ENCODE results near the gene GPAT2.
"Not testable (repeated sequence)": the region's sequence is repeated elsewhere in the genome, so short reads cannot be mapped to it uniquely, and the experiment has no call there.

Gene GPAT2

GRCh38 chr2:96070351-96070750 lies 35.6 kb upstream of the GPAT2 start:
- not testable (repeated sequence) for H3K36me3 ChIP-seq (ENCODE audit: insufficient read depth, low read length); H3K27me3 ChIP-seq (ENCODE audit: insufficient read depth, low read length); H3K9me3 ChIP-seq (ENCODE audit: low read length)

DNA sequence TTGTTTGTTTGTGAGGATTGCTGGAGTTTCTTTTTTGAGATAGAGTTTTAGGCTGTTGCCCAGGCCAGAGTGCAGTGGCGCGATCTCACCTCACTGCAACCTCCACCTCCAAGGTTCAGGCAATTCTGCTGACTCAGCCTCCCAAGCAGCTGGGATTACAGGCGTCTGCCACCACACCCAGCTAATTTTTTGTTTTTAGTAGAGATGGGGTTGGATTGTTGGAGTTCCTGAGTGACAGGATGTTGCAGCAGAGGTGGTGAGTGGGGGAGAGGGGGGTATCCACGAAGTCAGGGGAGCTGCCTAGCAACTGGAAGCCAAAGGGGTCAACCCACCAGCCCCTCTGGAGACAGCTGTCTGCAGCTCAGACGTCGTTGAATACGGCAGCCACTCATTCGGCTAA lies 35.2 kb upstream of the GPAT2 start:
- not testable (repeated sequence) for H3K4me3 ChIP-seq (ENCODE audit: low read length); H3K36me3 ChIP-seq (ENCODE audit: insufficient read depth, low read length); H3K9me3 ChIP-seq (ENCODE audit: low read length); H2AFZ ChIP-seq (ENCODE audit: low read depth, low read length); H3K4me1 ChIP-seq (ENCODE audit: insufficient read depth, low read length); H3K27me3 ChIP-seq (ENCODE audit: insufficient read depth, low read length)

More at GRCh38 chr2:96070351-96070750, 35.6 kb upstream of the GPAT2 start:
- H3K4me1 ChIP-seq (ENCODE audit: insufficient read depth, low read length); H3K4me3 ChIP-seq (ENCODE audit: low read length); H2AFZ ChIP-seq (ENCODE audit: low read depth, low read length): not testable (repeated sequence)

- not testable (repeated sequence) for H3K36me3 ChIP-seq (ENCODE audit: insufficient read depth, low read length); H3K4me1 ChIP-seq (ENCODE audit: insufficient read depth, low read length); H3K27me3 ChIP-seq (ENCODE audit: insufficient read depth, low read length); H3K9me3 ChIP-seq (ENCODE audit: low read length); H3K4me3 ChIP-seq (ENCODE audit: low read length); H2AFZ ChIP-seq (ENCODE audit: low read depth, low read length)
Observed at GRCh38 chr2:96067902-96068581, 33.3 kb upstream of the GPAT2 start.

DNA sequence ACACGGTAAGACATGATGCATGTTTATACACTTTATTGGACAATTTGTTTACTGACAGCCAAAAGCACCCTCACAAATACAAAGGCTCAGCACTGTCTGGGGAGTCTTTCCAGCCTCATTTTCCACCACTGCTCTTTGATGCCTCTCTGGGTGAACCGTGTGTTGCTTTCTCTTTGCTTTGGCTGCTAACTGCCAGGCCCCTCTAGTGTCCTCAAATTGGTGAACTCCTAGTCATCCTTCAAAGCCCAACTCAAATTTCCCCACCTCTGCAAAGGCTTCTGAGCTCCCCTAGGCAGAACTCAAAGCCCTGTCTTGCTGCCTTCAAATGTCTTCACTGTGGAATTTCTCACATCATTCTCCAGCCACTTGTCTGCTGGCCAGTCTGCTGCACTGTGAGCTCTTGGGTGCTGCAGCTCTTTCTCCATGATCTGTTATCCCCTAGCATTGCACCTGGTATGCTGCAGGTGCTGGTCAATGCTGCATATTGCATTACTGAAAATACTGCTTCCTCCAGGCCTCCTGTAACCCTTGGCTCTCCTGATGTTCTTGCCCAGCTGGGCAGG lies 32.5 kb upstream of the GPAT2 start:
- H3K4me3 ChIP-seq (ENCODE audit: low read length); H3K4me1 ChIP-seq (ENCODE audit: insufficient read depth, low read length); H3K36me3 ChIP-seq (ENCODE audit: insufficient read depth, low read length); H2AFZ ChIP-seq (ENCODE audit: low read depth, low read length); H3K9me3 ChIP-seq (ENCODE audit: low read length); H3K27me3 ChIP-seq (ENCODE audit: insufficient read depth, low read length): not testable (repeated sequence)

- H2AFZ ChIP-seq (ENCODE audit: low read depth, low read length); H3K4me3 ChIP-seq (ENCODE audit: low read length); H3K4me1 ChIP-seq (ENCODE audit: insufficient read depth, low read length); H3K9me3 ChIP-seq (ENCODE audit: low read length); H3K36me3 ChIP-seq (ENCODE audit: insufficient read depth, low read length); H3K27me3 ChIP-seq (ENCODE audit: insufficient read depth, low read length): not testable (repeated sequence)
Observed at GRCh38 chr2:96066511-96066910, 31.8 kb upstream of the GPAT2 start.

GRCh38 chr2:96065954-96066353 lies 31.2 kb upstream of the GPAT2 start:
- H3K36me3 ChIP-seq (ENCODE audit: insufficient read depth, low read length); H3K4me3 ChIP-seq (ENCODE audit: low read length); H3K27me3 ChIP-seq (ENCODE audit: insufficient read depth, low read length); H3K9me3 ChIP-seq (ENCODE audit: low read length); H2AFZ ChIP-seq (ENCODE audit: low read depth, low read length); H3K4me1 ChIP-seq (ENCODE audit: insufficient read depth, low read length): not testable (repeated sequence)

GRCh38 chr2:96065381-96065930 lies 30.7 kb upstream of the GPAT2 start:
- Histone ChIP-seq H3K27me3 (ENCODE audit: insufficient read depth, low read length) (no peaks in the 10 kb centered on the region), H3K4me1 (ENCODE audit: insufficient read depth, low read length) (no peaks in the 10 kb centered on the region)

GRCh38 chr2:96064760-96065159 lies 30.0 kb upstream of the GPAT2 start:
- H3K4me1 ChIP-seq (ENCODE audit: insufficient read depth, low read length); H3K4me3 ChIP-seq (ENCODE audit: low read length); H3K9me3 ChIP-seq (ENCODE audit: low read length); H3K36me3 ChIP-seq (ENCODE audit: insufficient read depth, low read length); H2AFZ ChIP-seq (ENCODE audit: low read depth, low read length); H3K27me3 ChIP-seq (ENCODE audit: insufficient read depth, low read length): not testable (repeated sequence)

More at GRCh38 chr2:96065381-96065930, 30.7 kb upstream of the GPAT2 start:
- no peaks in the 10 kb centered on the region for H3K36me3 ChIP-seq (ENCODE audit: insufficient read depth, low read length)
- H2AFZ ChIP-seq (ENCODE audit: low read depth, low read length): no peak overlapping the region
- no peak overlapping the region for H3K4me3 ChIP-seq (ENCODE audit: low read length)
- no peaks in the 10 kb centered on the region for H3K9me3 ChIP-seq (ENCODE audit: low read length)

- not testable (repeated sequence) for H3K27me3 ChIP-seq (ENCODE audit: insufficient read depth, low read length); H3K4me3 ChIP-seq (ENCODE audit: low read length); H2AFZ ChIP-seq (ENCODE audit: low read depth, low read length); H3K4me1 ChIP-seq (ENCODE audit: insufficient read depth, low read length); H3K9me3 ChIP-seq (ENCODE audit: low read length); H3K36me3 ChIP-seq (ENCODE audit: insufficient read depth, low read length)
Observed at GRCh38 chr2:96064047-96064675, 29.4 kb upstream of the GPAT2 start.

GRCh38 chr2:96063116-96063899 lies 28.6 kb upstream of the GPAT2 start:
- not testable (repeated sequence) for H3K27me3 ChIP-seq (ENCODE audit: insufficient read depth, low read length); H3K4me3 ChIP-seq (ENCODE audit: low read length)

DNA sequence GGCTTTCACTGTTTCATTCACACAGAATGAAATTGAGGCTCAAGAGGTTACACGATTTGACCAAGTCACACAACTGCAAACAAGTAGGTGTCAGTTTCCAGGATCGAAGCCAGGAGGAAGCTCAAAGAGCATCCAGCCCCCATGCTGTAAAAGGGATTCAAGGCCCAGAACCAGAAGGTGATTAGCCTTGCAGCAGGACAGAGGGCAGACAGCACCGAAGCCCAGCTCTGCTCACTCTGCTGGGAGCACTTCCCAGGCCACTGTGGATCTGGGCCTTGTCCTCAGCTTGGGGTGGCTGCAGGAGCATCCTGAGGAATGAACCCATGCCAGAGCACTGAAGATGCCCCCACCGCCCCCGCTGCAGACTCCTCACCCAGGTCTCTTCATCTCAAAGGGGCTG lies 27.8 kb upstream of the GPAT2 start:
- not testable (repeated sequence) for H3K36me3 ChIP-seq (ENCODE audit: insufficient read depth, low read length); H3K27me3 ChIP-seq (ENCODE audit: insufficient read depth, low read length); H3K4me1 ChIP-seq (ENCODE audit: insufficient read depth, low read length); H3K9me3 ChIP-seq (ENCODE audit: low read length); H3K4me3 ChIP-seq (ENCODE audit: low read length); H2AFZ ChIP-seq (ENCODE audit: low read depth, low read length)

More at GRCh38 chr2:96063116-96063899, 28.6 kb upstream of the GPAT2 start:
- not testable (repeated sequence) for H3K9me3 ChIP-seq (ENCODE audit: low read length); H2AFZ ChIP-seq (ENCODE audit: low read depth, low read length); H3K4me1 ChIP-seq (ENCODE audit: insufficient read depth, low read length); H3K36me3 ChIP-seq (ENCODE audit: insufficient read depth, low read length)

- H3K4me3 ChIP-seq (ENCODE audit: low read length); H3K4me1 ChIP-seq (ENCODE audit: insufficient read depth, low read length); H3K27me3 ChIP-seq (ENCODE audit: insufficient read depth, low read length); H3K9me3 ChIP-seq (ENCODE audit: low read length); H2AFZ ChIP-seq (ENCODE audit: low read depth, low read length); H3K36me3 ChIP-seq (ENCODE audit: insufficient read depth, low read length): not testable (repeated sequence)
Observed at GRCh38 chr2:96061901-96062300, 27.2 kb upstream of the GPAT2 start.

DNA sequence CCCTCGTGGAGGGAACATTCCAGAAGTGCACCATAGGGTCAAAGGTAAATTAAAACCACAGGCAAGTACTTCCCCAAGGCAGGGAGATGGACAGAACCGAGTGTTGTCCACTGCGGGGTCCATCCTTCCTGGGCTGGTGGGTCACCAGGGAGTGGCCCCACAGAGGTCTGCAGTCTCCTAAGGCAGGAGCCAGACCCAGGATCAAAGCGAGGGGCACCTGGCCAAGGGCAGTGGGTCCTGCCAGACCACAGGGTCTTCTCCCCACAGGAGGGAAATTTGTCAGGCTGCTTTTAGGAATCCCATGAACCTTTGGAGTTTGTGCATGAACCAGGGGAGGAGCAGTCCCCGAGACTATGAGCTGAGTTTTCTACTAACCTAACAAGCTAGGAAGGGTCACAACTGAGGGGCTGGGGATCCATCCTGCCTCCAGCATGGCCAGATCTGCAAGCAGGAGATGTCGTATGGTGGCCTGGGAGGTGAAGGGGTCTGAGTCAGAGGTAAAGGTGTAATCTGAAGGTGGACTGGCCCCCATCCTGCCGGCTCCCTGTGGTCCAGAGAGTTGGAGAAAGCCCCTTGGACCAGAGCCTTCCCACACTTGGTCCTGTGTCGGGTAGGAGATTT lies 26.6 kb upstream of the GPAT2 start:
- H3K4me3 ChIP-seq (ENCODE audit: low read length); H3K4me1 ChIP-seq (ENCODE audit: insufficient read depth, low read length); H3K27me3 ChIP-seq (ENCODE audit: insufficient read depth, low read length); H3K36me3 ChIP-seq (ENCODE audit: insufficient read depth, low read length); H3K9me3 ChIP-seq (ENCODE audit: low read length); H2AFZ ChIP-seq (ENCODE audit: low read depth, low read length): not testable (repeated sequence)
